HEK293 (cell line): ENCODE data around the gene PRF1.

Experiments
- CTCF ChIA-PET: fragments of 350-600 bp; formaldehyde crosslinking; extraction: SDS; loops from one replicate; lab custom pipeline; 2021; ENCODE audit warnings: antibody characterized with exemption; lab: Yijun Ruan, JAX
- POLR2A ChIA-PET: fragments of 300-600 bp; formaldehyde crosslinking; extraction: SDS; loops from one replicate; lab custom pipeline; 2020; ENCODE audit warnings: antibody characterized with exemption, inconsistent platforms; lab: Yijun Ruan, JAX
- H3K27ac ChIP-seq: fragments of 200-500 bp; sonication (Bioruptor generic); 2 replicates; pipeline ENCODE4 v1.5.1; 2014; ENCODE audit warnings: low read depth, low read length, control low read depth, inconsistent platforms; ENCODE audit errors: extremely low read depth
- H3K36me3 ChIP-seq, 2 experiments: fragments of 200-500 bp in 1 of 2; sonication (Bioruptor generic) in 1 of 2; 1 replicate in 1 of 2; 2 replicates in 1 of 2; pipeline ENCODE4 v1.5.1; 2014 to 2017; ENCODE audit warnings: inconsistent platforms in 2 of 2, low read length in 2 of 2; ENCODE audit not compliant: control insufficient read depth in 2 of 2, insufficient read depth in 1 of 2
- H3K4me1 ChIP-seq: fragments of 200-500 bp; sonication (Bioruptor generic); 2 replicates; pipeline ENCODE4 v1.5.1; 2014; ENCODE audit warnings: mild to moderate bottlenecking, low read length, inconsistent platforms; ENCODE audit not compliant: control insufficient read depth, insufficient read depth
- H3K4me3 ChIP-seq: 2 replicates; pipeline ENCODE4 v1.5.1; 2011; ENCODE audit warnings: low read depth, mild to moderate bottlenecking, control low read depth, low read length, moderate library complexity
- H3K9me3 ChIP-seq: fragments of 200-500 bp; sonication (Bioruptor generic); 2 replicates; pipeline ENCODE4 v1.5.1; 2014; ENCODE audit warnings: low read depth, low read length, inconsistent platforms; ENCODE audit not compliant: control insufficient read depth, insufficient read depth
- GFI1B ChIP-seq: fragments of 450-650 bp; formaldehyde crosslinking; IDR thresholded peaks from 2 replicates; pipeline ENCODE4 v1.5.1; 2016; ENCODE audit warnings: missing biosample characterization, missing genetic modification characterization
- SCRT1 ChIP-seq: fragments of 450-650 bp; formaldehyde crosslinking; IDR thresholded peaks from 2 replicates; pipeline ENCODE4 v1.5.1; 2016; ENCODE audit warnings: missing biosample characterization, missing genetic modification characterization, borderline replicate concordance
- SETDB1 ChIP-seq: IDR thresholded peaks from one replicate; pipeline ENCODE4 v1.6.1; 2017; ENCODE audit warnings: mild to moderate bottlenecking, low read length, moderate library complexity, mixed read lengths; ENCODE audit not compliant: insufficient read length
- ZFP37 ChIP-seq: fragments of 450-650 bp; formaldehyde crosslinking; IDR thresholded peaks from 2 replicates; pipeline ENCODE4 v1.5.1; 2016; ENCODE audit warnings: missing biosample characterization, missing genetic modification characterization
- ZNF146 ChIP-seq: fragments of 450-650 bp; formaldehyde crosslinking; IDR thresholded peaks from 2 replicates; pipeline ENCODE4 v1.5.1; 2016; ENCODE audit warnings: missing biosample characterization, missing genetic modification characterization
- ZNF292 ChIP-seq: fragments of 450-650 bp; formaldehyde crosslinking; IDR thresholded peaks from 2 replicates; pipeline ENCODE4 v1.5.1; 2016; ENCODE audit warnings: low read depth, missing biosample characterization, missing genetic modification characterization, borderline replicate concordance
- ZNF426 ChIP-seq: fragments of 450-650 bp; formaldehyde crosslinking; IDR thresholded peaks from 2 replicates; pipeline ENCODE4 v1.5.1; 2017; ENCODE audit warnings: missing biosample characterization, missing genetic modification characterization, mild to moderate bottlenecking, inconsistent platforms, moderate library complexity
- ZNF48 ChIP-seq: fragments of 450-650 bp; formaldehyde crosslinking; IDR thresholded peaks from 2 replicates; pipeline ENCODE4 v1.5.1; 2016; ENCODE audit warnings: missing biosample characterization, missing genetic modification characterization
- ZNF529 ChIP-seq: fragments of 450-650 bp; formaldehyde crosslinking; IDR thresholded peaks from 2 replicates; pipeline ENCODE4 v1.5.1; 2017; ENCODE audit warnings: missing genetic modification characterization, missing biosample characterization; ENCODE audit not compliant: insufficient replicate concordance
- ZNF530 ChIP-seq: fragments of 450-650 bp; formaldehyde crosslinking; IDR thresholded peaks from 2 replicates; pipeline ENCODE4 v1.5.1; 2016; ENCODE audit warnings: low read depth, missing biosample characterization, missing genetic modification characterization
- ZNF596 ChIP-seq: fragments of 450-650 bp; IDR thresholded peaks from 2 replicates; pipeline ENCODE4 v1.5.0; 2018; ENCODE audit warnings: missing biosample characterization, mild to moderate bottlenecking, missing genetic modification characterization, moderate library complexity
- ZNF677 ChIP-seq: fragments of 450-650 bp; IDR thresholded peaks from 2 replicates; pipeline ENCODE4 v1.5.0; 2018; ENCODE audit warnings: missing biosample characterization, mild to moderate bottlenecking, missing genetic modification characterization, moderate library complexity
- ZNF76 ChIP-seq: fragments of 450-650 bp; formaldehyde crosslinking; IDR thresholded peaks from 2 replicates; pipeline ENCODE4; 2016; ENCODE audit warnings: low read depth, missing biosample characterization, missing genetic modification characterization, borderline replicate concordance
- ZNF830 ChIP-seq: fragments of 450-650 bp; IDR thresholded peaks from 2 replicates; pipeline ENCODE4 v1.5.0; 2018; ENCODE audit warnings: missing biosample characterization, missing genetic modification characterization, low read depth, mild to moderate bottlenecking, moderate library complexity
- TF ChIP-seq, protein P1 (sequence below): fragments of 450-650 bp; formaldehyde crosslinking; IDR thresholded peaks from 2 replicates; pipeline ENCODE4; 2016; ENCODE audit warnings: missing biosample characterization, missing genetic modification characterization
- TF ChIP-seq, protein P2 (sequence below): fragments of 450-650 bp; formaldehyde crosslinking; IDR thresholded peaks from 2 replicates; pipeline ENCODE4 v1.5.1; 2016; ENCODE audit warnings: missing biosample characterization, missing genetic modification characterization
- TF ChIP-seq, protein P3 (sequence below): fragments of 450-650 bp; formaldehyde crosslinking; IDR thresholded peaks from 2 replicates; pipeline ENCODE4 v1.5.1; 2016; ENCODE audit warnings: missing biosample characterization, missing genetic modification characterization

PRF1 gene

DNA sequence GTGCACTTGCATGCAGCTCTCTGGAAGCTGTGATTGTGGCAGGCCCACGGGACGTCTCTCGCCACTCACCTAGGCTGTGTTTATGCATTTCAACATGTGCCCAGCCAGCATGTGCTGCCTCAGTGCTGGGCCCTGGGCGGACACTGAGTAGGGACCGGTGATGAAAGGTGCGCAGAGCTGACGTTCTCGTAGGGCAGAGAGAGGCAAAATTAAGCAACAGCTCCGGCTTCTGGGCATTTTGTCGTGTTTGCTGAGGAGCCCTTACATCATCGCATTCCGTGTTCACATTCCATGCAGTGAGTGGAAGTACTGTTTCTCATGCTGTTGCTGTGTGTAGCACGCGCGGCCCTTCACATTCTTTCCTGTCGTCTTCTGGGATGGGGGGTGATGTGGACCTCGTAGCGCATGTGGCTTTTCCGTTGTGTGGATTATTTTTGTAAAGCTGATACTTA lies 50.5 kb downstream of the PRF1 start (continued):
- TF ChIP-seq ZNF426 (no peak), ZNF529 (no peak), ZNF596 (no peak), ZNF830 (no peak)
- TF ChIP-seq, protein P1, sequence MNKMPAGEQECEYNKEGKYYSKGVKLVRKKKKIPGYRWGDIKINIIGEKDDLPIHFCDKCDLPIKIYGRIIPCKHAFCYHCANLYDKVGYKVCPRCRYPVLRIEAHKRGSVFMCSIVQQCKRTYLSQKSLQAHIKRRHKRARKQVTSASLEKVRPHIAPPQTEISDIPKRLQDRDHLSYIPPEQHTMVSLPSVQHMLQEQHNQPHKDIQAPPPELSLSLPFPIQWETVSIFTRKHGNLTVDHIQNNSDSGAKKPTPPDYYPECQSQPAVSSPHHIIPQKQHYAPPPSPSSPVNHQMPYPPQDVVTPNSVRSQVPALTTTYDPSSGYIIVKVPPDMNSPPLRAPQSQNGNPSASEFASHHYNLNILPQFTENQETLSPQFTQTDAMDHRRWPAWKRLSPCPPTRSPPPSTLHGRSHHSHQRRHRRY (tag by site-specific recombination) = no peak
- TF ChIP-seq, protein P2, sequence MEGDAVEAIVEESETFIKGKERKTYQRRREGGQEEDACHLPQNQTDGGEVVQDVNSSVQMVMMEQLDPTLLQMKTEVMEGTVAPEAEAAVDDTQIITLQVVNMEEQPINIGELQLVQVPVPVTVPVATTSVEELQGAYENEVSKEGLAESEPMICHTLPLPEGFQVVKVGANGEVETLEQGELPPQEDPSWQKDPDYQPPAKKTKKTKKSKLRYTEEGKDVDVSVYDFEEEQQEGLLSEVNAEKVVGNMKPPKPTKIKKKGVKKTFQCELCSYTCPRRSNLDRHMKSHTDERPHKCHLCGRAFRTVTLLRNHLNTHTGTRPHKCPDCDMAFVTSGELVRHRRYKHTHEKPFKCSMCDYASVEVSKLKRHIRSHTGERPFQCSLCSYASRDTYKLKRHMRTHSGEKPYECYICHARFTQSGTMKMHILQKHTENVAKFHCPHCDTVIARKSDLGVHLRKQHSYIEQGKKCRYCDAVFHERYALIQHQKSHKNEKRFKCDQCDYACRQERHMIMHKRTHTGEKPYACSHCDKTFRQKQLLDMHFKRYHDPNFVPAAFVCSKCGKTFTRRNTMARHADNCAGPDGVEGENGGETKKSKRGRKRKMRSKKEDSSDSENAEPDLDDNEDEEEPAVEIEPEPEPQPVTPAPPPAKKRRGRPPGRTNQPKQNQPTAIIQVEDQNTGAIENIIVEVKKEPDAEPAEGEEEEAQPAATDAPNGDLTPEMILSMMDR (tag by site-specific recombination) = no peak

DNA sequence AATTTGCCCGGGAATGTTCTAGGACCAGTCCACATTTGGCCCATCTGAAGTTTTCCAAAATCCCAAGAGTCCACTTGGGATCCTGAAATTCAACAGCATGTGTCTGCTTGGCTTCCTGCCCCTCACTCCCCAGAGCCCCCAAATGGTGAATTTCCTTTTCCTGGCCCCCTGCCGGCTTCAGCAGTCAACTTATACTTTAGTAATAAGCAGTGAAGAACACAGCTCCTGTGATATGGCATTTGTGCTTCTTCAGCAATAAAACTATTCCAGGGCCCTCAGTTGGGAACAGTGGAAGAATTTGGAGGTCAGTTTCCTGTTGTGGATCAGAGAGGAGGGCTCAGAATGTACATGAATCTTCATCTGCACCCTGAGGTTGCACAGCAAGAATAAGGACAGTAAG lies 51.1 kb downstream of the PRF1 start:
- Histone ChIP-seq H3K4me3 (no peak overlapping the region), H3K4me1 (no peaks in the 10 kb centered on the region), H3K9me3 (no peaks in the 10 kb centered on the region), H3K36me3 (peaks cover 0 to 37% of the 10 kb centered on the region in 2 experiments; a peak in 1 of 3 replicates), H3K27ac (no peak overlapping the region)
- ChIA-PET CTCF (interaction anchor here (0.6 to 4.3 kb wide), 13 partner anchors 9 to 351 kb away, joined by 3 to 35 read pairs (median 6); no protein-coding TSS in a partner anchor), POLR2A (no interaction called here)
- TF ChIP-seq ZNF76 (no peak), GFI1B (tag by site-specific recombination) (no peak), ZNF48 (tag by site-specific recombination) (no peak), SCRT1 (tag by site-specific recombination) (no peak), ZNF292 (no peak), ZNF530 (tag by site-specific recombination) (no peak)
- TF ChIP-seq, all 188 proteins: peak for 0

DNA sequence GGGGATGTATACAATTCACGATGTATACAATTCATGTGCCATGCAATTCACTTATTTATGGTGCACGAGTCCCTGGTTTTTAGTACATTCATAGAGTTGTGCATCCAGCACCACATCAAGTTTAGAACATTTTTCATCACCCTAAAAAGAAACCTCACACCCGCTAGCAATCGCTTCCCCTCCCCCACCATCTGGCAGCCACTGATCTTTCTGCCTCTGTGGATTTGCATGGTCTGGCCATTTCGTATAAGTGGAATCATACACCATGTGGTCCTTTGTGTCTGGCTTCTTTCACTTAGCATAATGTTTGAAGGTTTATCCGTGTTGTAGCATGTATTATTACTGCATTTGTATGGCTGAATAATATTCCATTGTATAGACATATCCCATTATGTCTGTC lies 52.1 kb downstream of the PRF1 start:
- Histone ChIP-seq H3K27ac (no peak overlapping the region), H3K4me1 (0 out of 2 replicates have a peak, but pooled peaks cover 2% of the 10 kb centered on the region), H3K4me3 (no peak overlapping the region), H3K9me3 (no peaks in the 10 kb centered on the region), H3K36me3 (peaks cover 0 to 37% of the 10 kb centered on the region in 2 experiments; a peak in 2 of 3 replicates)
- ChIA-PET CTCF (interaction anchor here (0.5 to 4.3 kb wide), 31 partner anchors 10 to 762 kb away, joined by 3 to 35 read pairs (median 4); no protein-coding TSS in a partner anchor), POLR2A (no interaction called here)
- TF ChIP-seq ZNF677 (tag by site-specific recombination) (no peak), ZFP37 (tag by site-specific recombination) (no peak), ZNF146 (tag by site-specific recombination) (peak; percentile 75), SETDB1 (no peak)
- TF ChIP-seq, protein P3, sequence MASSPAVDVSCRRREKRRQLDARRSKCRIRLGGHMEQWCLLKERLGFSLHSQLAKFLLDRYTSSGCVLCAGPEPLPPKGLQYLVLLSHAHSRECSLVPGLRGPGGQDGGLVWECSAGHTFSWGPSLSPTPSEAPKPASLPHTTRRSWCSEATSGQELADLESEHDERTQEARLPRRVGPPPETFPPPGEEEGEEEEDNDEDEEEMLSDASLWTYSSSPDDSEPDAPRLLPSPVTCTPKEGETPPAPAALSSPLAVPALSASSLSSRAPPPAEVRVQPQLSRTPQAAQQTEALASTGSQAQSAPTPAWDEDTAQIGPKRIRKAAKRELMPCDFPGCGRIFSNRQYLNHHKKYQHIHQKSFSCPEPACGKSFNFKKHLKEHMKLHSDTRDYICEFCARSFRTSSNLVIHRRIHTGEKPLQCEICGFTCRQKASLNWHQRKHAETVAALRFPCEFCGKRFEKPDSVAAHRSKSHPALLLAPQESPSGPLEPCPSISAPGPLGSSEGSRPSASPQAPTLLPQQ (tag by site-specific recombination) = no peak
